SJSA1 (cell line): Measurements from ENCODE around the gene REG1A. TPM values are rescaled to one million over a fixed set of nuclear protein-coding genes. Genes with fewer than 3 reads are reported as not detected.

Experiments
- DNase-seq, 2 experiments: peaks; one replicate each; pipeline ENCODE4 v3.0.0-alpha.2; 2015 to 2020; ENCODE audit warnings: low spot score in 2 of 2, low read depth in 1 of 2
- H3K27ac ChIP-seq: fragments of 250-450 bp; sonication (Bioruptor Pico); 2 replicates; pipeline ENCODE4 v1.5.1; 2020; ENCODE audit warnings: mild to moderate bottlenecking, moderate library complexity
- H3K27me3 ChIP-seq: fragments of 250-450 bp; sonication (Bioruptor Pico); replicated peaks from 2 replicates; pipeline ENCODE4 v1.5.1; 2020; ENCODE audit warnings: mild to moderate bottlenecking, moderate library complexity
- H3K36me3 ChIP-seq: fragments of 250-450 bp; sonication (Bioruptor Pico); 2 replicates; pipeline ENCODE4 v1.5.1; 2020; ENCODE audit warnings: mild to moderate bottlenecking
- H3K4me1 ChIP-seq: fragments of 250-450 bp; sonication (Bioruptor Pico); replicated peaks from 2 replicates; pipeline ENCODE4 v1.6.1; 2021; ENCODE audit warnings: mild to moderate bottlenecking
- H3K4me3 ChIP-seq: fragments of 250-450 bp; sonication (Bioruptor Pico); 2 replicates; pipeline ENCODE4 v1.5.1; 2020; ENCODE audit warnings: mild to moderate bottlenecking
- H3K9me3 ChIP-seq: fragments of 250-450 bp; sonication (Bioruptor Pico); replicated peaks from 2 replicates; pipeline ENCODE4 v1.5.1; 2020; ENCODE audit warnings: mild to moderate bottlenecking
- total RNA-seq: library from RNA; depleted of rRNA; stranded (reverse); fragments of >200 nt; shearing (Covaris generic); gene quantifications from 2 replicates; pipeline ENCODE4 v1.2.3, GENCODE V29; 2014; rRNA removed

REG1A gene
- total RNA-seq, 1 experiment from 2014 or later = not detected

DNA sequence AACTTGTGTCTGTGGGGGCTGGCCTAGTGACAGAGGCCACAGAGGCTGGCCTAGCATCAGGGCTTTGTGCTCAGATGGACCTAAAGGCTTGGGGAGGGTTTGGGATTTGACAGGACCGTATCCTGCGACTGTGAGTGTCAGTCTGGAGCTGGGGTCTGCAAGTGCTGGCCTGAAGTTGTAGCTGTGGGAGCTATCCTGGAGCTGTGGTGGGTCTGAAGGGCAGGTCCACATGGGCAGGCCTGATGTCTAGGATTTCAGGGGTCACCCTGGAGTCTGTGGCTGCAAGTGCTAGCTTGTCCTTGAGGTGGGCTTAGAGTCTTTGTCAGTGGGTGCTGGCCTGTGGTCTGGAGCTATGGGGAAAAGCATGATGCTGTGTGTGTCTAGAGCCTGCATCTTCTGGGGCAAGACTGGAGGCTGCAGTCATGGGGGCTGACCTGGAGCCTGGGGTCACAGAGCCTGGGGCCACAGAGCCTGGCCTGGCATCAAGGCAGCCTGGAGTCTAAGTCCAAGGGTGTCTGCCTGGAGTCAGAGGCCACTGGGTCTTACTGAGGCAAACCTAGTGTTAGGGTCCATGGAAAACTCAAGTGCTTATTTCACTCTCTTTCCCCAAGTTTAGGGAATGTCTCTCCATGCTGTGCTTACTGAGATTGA is 35.7 kb downstream of the REG1A start:
- Histone ChIP-seq H3K9me3 (no peaks in the 10 kb centered on the region), H3K4me1 (no peaks in the 10 kb centered on the region), H3K36me3 (no peaks in the 10 kb centered on the region), H3K27ac (no peak overlapping the region), H3K27me3 (no peaks in the 10 kb centered on the region), H3K4me3 (no peak overlapping the region)
- no peak for DNase-seq

DNA sequence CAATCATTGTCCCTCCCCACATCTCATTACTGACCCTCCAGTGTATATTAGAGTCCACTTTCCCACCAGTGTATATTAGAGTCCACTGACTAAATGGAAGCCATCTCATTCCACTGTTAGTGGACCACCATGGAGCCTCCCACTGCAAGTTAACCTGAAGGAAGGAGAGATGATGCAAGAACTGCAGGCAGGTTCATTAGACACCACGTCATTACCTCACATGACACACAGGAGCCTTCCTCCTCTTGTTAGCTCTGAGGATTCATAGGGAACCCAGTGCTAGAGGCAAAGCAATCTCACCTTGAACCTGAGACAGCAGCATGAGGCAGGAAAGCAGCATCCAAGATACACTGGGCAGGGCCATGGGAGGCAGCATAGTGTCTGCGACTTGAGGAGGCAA is 38.7 kb downstream of the REG1A start:
- Histone ChIP-seq H3K4me1 (no peaks in the 10 kb centered on the region), H3K36me3 (no peaks in the 10 kb centered on the region), H3K27ac (no peak overlapping the region), H3K27me3 (no peaks in the 10 kb centered on the region), H3K4me3 (no peak overlapping the region), H3K9me3 (no peaks in the 10 kb centered on the region)
- DNase-seq = no peak

DNA sequence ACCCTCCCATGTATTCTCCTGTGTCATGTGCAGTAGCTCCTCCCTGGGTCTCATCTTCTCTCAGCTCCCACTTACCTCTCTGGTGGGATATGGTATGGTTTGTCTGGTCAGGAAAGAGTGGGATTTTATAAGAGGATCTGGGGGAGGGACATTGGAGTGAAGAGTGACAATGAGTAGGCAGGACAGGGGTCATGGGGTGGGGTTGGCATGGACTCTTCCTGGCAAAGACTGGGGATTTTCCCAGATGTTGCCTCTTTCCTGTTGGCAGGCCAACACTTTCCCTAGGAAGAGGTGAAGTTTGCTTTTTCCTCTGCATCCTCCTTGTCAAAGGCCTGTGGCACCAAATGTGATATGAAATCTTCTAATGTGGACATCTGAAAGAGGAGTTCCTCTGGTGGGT is 39.4 kb downstream of the REG1A start, which contains the start of gene REG3A:
Gene REG3A (minus strand): TSS at position 101 of the 400 bp plus-strand sequence. CDS start 348 bp downstream, outside the sequence.
- Histone ChIP-seq H3K27ac (no peak within 1 kb of the TSS), H3K36me3 (no peaks in the 10 kb centered on the region), H3K9me3 (no peaks in the 10 kb centered on the region), H3K4me3 (no peak within 1 kb of the TSS), H3K4me1 (no peaks in the 10 kb centered on the region), H3K27me3 (no peaks in the 10 kb centered on the region)
- DNase-seq = no peak

DNA sequence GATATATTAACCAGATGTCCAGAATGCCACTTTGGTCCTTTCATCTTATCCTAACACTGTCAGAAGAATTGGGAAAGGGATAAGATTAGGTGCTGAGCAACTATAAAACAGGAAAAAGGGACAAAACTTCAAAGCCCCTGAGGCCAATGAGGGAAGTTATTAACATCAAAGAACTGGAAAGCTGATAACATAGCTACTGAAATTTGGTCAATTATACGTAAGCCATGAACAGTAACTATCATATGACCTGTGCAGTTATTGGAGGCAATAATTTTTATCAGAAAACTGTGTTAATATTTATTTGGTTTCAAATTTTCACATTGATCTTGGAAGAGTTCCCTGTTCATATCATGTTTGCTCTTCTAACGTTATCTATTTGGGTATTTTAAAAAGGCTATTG is 41.8 kb downstream of the REG1A start:
- Histone ChIP-seq H3K4me1 (no peaks in the 10 kb centered on the region), H3K36me3 (no peaks in the 10 kb centered on the region), H3K4me3 (no peak overlapping the region), H3K27ac (no peak overlapping the region), H3K9me3 (no peaks in the 10 kb centered on the region), H3K27me3 (no peaks in the 10 kb centered on the region)
- DNase-seq = no peak

DNA sequence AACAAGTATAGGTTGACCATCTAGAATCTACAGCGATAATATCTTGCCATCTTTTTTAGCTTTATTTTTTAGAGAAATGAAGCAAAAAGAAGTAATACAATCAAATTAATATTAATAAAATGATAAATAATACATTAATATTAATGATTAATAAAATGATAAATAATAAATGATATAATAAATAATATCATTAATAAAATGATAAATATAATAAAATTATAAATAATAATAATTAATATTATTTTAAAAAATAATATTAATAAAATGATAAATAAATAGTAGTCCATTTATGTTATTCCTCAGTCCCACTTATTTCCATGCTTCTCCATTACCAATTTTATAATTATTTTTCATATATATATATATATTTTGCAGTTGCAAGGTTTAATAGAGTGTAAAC is 42.5 kb downstream of the REG1A start:
- no peaks in the 10 kb centered on the region for H3K36me3 ChIP-seq
- no peaks in the 10 kb centered on the region for H3K4me1 ChIP-seq
- no peaks in the 10 kb centered on the region for H3K27me3 ChIP-seq
- no peaks in the 10 kb centered on the region for H3K9me3 ChIP-seq
- no peak overlapping the region for H3K27ac ChIP-seq
- H3K4me3 ChIP-seq = no peak overlapping the region
- DNase-seq = no peak

DNA sequence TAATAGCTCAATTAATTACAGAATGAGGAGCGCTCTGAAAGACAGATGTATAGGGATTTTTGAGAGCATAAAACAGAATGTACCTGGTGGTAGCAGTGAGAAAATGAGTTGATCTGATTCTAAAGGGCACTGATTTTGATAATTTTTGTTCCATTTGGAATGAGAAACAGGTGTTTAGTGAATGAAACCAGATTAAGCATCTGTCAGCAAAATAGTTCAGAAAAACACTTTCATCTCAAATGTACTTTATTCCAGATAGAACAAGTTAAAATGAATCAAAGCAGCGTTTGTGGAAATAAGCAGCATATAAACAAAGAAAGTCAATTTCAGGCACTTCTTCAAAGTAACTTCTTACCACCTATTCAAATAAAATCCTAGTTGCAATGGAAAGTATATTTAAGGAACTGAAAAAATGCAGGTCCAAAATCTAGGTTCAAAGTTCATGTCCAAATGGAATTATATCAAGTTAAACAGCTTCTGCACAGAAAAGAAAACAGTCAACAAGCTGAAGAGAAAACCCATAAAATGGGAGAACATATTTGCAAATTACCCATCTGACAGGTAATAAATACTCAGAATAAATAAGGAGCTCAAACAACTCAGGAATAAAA is 51.2 kb downstream of the REG1A start:
- Histone ChIP-seq H3K4me3 (no peak overlapping the region), H3K4me1 (no peaks in the 10 kb centered on the region), H3K36me3 (no peaks in the 10 kb centered on the region), H3K9me3 (no peaks in the 10 kb centered on the region), H3K27ac (no peak overlapping the region), H3K27me3 (no peaks in the 10 kb centered on the region)
- DNase-seq = no peak

Other genes with a start within 250 kb of the REG1A start
- not detected in 2 replicates for gene REG3G, start 94.8 kb upstream of the REG1A start, total RNA-seq
- gene REG1B, start 32.5 kb upstream of the REG1A start, total RNA-seq = not detected in 2 replicates
- not detected in 2 replicates for gene REG3A, start 39.3 kb downstream of the REG1A start, total RNA-seq